Fibroblast of lung (primary cell): ENCODE data around the gene MEGF10.

Experiments
- EZH2 ChIP-seq: IDR thresholded peaks from 2 replicates; pipeline ENCODE4 v1.5.1; 2012; ENCODE audit warnings: low read length, control low read depth, mild to moderate bottlenecking; ENCODE audit errors: missing control alignments
- TF ChIP-seq, protein P1 (sequence below), 2 donors: IDR thresholded peaks in 1 of 2; conservative IDR thresholded peaks in 1 of 2; 1 replicate in 1 of 2; 2 replicates in 1 of 2; pipeline ENCODE4 v1.5.1; 2011 to 2012; ENCODE audit warnings: low read length in 2 of 2, control low read depth in 1 of 2, inconsistent platforms in 1 of 2, low read depth in 1 of 2, mild to moderate bottlenecking in 1 of 2

GRCh38 chr5:127375124-127375523 lies 84.5 kb downstream of the MEGF10 start:
- TF ChIP-seq, protein P1, sequence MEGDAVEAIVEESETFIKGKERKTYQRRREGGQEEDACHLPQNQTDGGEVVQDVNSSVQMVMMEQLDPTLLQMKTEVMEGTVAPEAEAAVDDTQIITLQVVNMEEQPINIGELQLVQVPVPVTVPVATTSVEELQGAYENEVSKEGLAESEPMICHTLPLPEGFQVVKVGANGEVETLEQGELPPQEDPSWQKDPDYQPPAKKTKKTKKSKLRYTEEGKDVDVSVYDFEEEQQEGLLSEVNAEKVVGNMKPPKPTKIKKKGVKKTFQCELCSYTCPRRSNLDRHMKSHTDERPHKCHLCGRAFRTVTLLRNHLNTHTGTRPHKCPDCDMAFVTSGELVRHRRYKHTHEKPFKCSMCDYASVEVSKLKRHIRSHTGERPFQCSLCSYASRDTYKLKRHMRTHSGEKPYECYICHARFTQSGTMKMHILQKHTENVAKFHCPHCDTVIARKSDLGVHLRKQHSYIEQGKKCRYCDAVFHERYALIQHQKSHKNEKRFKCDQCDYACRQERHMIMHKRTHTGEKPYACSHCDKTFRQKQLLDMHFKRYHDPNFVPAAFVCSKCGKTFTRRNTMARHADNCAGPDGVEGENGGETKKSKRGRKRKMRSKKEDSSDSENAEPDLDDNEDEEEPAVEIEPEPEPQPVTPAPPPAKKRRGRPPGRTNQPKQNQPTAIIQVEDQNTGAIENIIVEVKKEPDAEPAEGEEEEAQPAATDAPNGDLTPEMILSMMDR (conservative IDR thresholded peaks at IDR 0.05 in 1 of 2, IDR thresholded peaks at IDR 0.05 in 1 of 2; ENCODE audit: low read depth in 1 of 2, low read length in 2 of 2), result no peak
- TF ChIP-seq EZH2, result no peak
